K562 (cell line): ENCODE results near the gene MARS1. TPM values are rescaled to one million over a fixed set of nuclear protein-coding genes. Genes with fewer than 3 reads are reported as not detected.
A peak's percentile ranks its signal among the peaks of the same experiment; 100 is the strongest.

Experiments used
- MEF2D ChIP-seq: conservative IDR thresholded peaks from 2 replicates; pipeline ENCODE4 v1.6.1; 2016; ENCODE audit warnings: low read depth, missing genetic modification characterization, missing compliant biosample characterization
- SMARCE1 ChIP-seq: fragments of 450-650 bp; IDR thresholded peaks from 2 replicates; pipeline ENCODE4 v1.7.1; 2016; ENCODE audit warnings: mild to moderate bottlenecking
- STAT6 ChIP-seq: sonication (generic); formaldehyde crosslinking; IDR thresholded peaks from 2 replicates; pipeline ENCODE4 v1.8.1; 2023; ENCODE audit warnings: mild to moderate bottlenecking, missing genetic modification reagents
- TCF7 ChIP-seq: sonication (generic); IDR thresholded peaks from 2 replicates; pipeline ENCODE4 v1.6.1; 2016; ENCODE audit warnings: antibody characterized with exemption, borderline replicate concordance
- TRIM24 ChIP-seq, 2 experiments: fragments of 450-650 bp; IDR thresholded peaks; 2 replicates each; pipeline ENCODE4 v1.6.1; 2016
- UBTF ChIP-seq, 2 experiments: IDR thresholded peaks; 2 replicates each; pipeline ENCODE4 v1.6.1; 2012; ENCODE audit warnings: improper control_type of control experiment in 2 of 2, low read depth in 2 of 2, low read length in 2 of 2, borderline replicate concordance in 1 of 2
- ZBTB17 ChIP-seq: fragments of 450-650 bp; formaldehyde crosslinking; IDR thresholded peaks from 2 replicates; pipeline ENCODE4 v1.4.0; 2020; ENCODE audit warnings: mild to moderate bottlenecking
- ZNF143 ChIP-seq: sonication (generic); formaldehyde crosslinking; IDR thresholded peaks from 2 replicates; pipeline ENCODE4 v1.9.0; 2022; ENCODE audit warnings: mild to moderate bottlenecking, missing genetic modification reagents
- ZNF274 ChIP-seq: IDR thresholded peaks from 2 replicates; pipeline ENCODE4 v1.6.1; 2011; ENCODE audit warnings: low read depth, mild to moderate bottlenecking, low read length, moderate library complexity, borderline replicate concordance
- ZNF3 ChIP-seq: fragments of 250-450 bp; sonication (Bioruptor Pico); IDR thresholded peaks from 2 replicates; pipeline ENCODE4 v1.5.0; 2021; ENCODE audit warnings: mild to moderate bottlenecking, moderate library complexity
- polyA plus RNA-seq, 8 experiments: library from polyadenylated mRNA; depleted of rRNA in 4 of 8; stranded (reverse) in 5 of 8; unstranded in 3 of 8; fragments of >200 nt; fragmentation: Nextera tagmentation in 2 of 8; fragmentation: Illumina TruSeq in 1 of 8; extraction: Ambion mirVana in 2 of 8; extraction: Trizol in 1 of 8; gene quantifications; 2 replicates each; pipeline versions ENCODE4 v1.2.1 to v1.2.3, GENCODE V29; 2011 to 2014; ENCODE audit warnings: inconsistent platforms in 1 of 8, missing spikeins in 1 of 8
- total RNA-seq, 7 experiments: library from RNA; depleted of rRNA in 6 of 7; stranded (reverse); fragments of >200 nt in 6 of 7; fragmentation: Illumina TruSeq in 2 of 7; extraction: Trizol in 2 of 7; gene quantifications; 2 replicates each; pipeline versions ENCODE4 v1.2.1 to v1.2.3, GENCODE V29; 2011 to 2021; ENCODE audit warnings: low replicate concordance in 1 of 7
- TF ChIP-seq, protein P1 (sequence below): fragments of 200-800 bp; sonication (Bioruptor generic); IDR thresholded peaks from 2 replicates; pipeline ENCODE4 v1.6.1; 2016; ENCODE audit warnings: missing genetic modification characterization, missing compliant biosample characterization
- TF ChIP-seq, protein P2 (sequence below): fragments of 250-450 bp; sonication (Bioruptor Pico); IDR thresholded peaks from 2 replicates; pipeline ENCODE4 v1.8.0; 2022; ENCODE audit warnings: inconsistent platforms, mild to moderate bottlenecking, moderate library complexity, borderline replicate concordance
- TF ChIP-seq, protein P3 (sequence below): sonication (generic); formaldehyde crosslinking; IDR thresholded peaks from 2 replicates; pipeline ENCODE4 v1.8.1; 2023; ENCODE audit warnings: mild to moderate bottlenecking, missing genetic modification reagents

The MARS1 gene
- total and polyA plus RNA-seq, 9 of the 15 experiments (the other 6 are each of a cell fraction or from before 2014, with no cell fraction given) = 117 to 382 (median 220) TPM

DNA sequence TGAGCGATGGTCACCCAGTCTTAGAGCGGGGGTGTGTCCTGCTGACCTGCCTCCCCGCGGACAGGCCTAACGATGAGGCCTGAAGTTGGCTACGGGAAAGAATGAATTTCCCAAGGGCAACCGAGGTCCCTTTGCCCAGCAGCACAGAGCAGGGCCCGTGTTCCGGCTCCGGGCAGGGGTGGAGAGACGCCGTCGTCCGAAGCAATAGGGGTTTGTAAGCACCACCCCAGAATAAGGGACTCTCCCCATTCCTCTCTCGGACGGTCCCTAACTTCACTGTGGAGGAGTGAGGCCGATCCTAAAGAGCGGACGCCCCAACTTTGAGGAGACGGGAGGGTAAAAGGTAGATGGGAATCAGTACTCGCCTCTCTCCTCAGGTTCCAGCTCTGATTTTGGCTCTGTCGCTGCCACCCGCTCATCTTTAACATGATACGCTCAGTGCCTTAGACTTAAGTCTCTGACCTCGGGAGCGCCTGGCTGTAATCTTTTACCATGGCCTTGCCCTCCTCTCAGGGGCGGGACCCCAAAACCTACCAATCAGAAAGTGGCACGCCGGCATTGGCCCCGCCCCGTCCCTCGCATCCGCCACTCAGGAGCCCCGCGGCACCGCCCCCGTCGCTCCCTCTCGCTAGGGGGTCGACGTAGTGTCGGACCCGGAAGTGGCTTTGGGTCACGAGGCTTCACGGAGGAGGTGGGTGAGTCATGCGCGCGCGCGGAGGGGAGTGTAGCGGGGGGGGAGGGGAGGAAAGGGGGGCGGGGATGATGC, 32.4 kb downstream of the MARS1 start, which contains the start of gene DDIT3 (continued):
- TF ChIP-seq STAT6 (CRISPR knock-in tag) (peak; percentile 78; the same call in 1 of the 2 replicates), TRIM24 (IDR thresholded peaks at IDR 0.05) (no peak), ZNF274 (no peak), ZBTB17 (CRISPR knock-in tag) (peak; percentile 79), ZNF143 (CRISPR knock-in tag) (no peak), UBTF (IDR thresholded peaks at IDR 0.05; ENCODE audit: borderline replicate concordance in 1 of 2, low read depth in 2 of 2, low read length in 2 of 2) (0 out of 4 replicates have a peak, but pooled peaks of 1 of the 2 experiments have one; percentile 42), SMARCE1 (no peak), ZNF3 (no peak), TCF7 (no peak), MEF2D (tag) (no peak)
- TF ChIP-seq, protein P1, sequence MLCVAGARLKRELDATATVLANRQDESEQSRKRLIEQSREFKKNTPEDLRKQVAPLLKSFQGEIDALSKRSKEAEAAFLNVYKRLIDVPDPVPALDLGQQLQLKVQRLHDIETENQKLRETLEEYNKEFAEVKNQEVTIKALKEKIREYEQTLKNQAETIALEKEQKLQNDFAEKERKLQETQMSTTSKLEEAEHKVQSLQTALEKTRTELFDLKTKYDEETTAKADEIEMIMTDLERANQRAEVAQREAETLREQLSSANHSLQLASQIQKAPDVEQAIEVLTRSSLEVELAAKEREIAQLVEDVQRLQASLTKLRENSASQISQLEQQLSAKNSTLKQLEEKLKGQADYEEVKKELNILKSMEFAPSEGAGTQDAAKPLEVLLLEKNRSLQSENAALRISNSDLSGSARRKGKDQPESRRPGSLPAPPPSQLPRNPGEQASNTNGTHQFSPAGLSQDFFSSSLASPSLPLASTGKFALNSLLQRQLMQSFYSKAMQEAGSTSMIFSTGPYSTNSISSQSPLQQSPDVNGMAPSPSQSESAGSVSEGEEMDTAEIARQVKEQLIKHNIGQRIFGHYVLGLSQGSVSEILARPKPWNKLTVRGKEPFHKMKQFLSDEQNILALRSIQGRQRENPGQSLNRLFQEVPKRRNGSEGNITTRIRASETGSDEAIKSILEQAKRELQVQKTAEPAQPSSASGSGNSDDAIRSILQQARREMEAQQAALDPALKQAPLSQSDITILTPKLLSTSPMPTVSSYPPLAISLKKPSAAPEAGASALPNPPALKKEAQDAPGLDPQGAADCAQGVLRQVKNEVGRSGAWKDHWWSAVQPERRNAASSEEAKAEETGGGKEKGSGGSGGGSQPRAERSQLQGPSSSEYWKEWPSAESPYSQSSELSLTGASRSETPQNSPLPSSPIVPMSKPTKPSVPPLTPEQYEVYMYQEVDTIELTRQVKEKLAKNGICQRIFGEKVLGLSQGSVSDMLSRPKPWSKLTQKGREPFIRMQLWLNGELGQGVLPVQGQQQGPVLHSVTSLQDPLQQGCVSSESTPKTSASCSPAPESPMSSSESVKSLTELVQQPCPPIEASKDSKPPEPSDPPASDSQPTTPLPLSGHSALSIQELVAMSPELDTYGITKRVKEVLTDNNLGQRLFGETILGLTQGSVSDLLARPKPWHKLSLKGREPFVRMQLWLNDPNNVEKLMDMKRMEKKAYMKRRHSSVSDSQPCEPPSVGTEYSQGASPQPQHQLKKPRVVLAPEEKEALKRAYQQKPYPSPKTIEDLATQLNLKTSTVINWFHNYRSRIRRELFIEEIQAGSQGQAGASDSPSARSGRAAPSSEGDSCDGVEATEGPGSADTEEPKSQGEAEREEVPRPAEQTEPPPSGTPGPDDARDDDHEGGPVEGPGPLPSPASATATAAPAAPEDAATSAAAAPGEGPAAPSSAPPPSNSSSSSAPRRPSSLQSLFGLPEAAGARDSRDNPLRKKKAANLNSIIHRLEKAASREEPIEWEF = no peak
- TF ChIP-seq, protein P2, sequence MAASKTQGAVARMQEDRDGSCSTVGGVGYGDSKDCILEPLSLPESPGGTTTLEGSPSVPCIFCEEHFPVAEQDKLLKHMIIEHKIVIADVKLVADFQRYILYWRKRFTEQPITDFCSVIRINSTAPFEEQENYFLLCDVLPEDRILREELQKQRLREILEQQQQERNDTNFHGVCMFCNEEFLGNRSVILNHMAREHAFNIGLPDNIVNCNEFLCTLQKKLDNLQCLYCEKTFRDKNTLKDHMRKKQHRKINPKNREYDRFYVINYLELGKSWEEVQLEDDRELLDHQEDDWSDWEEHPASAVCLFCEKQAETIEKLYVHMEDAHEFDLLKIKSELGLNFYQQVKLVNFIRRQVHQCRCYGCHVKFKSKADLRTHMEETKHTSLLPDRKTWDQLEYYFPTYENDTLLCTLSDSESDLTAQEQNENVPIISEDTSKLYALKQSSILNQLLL (CRISPR knock-in tag) = no peak
- TF ChIP-seq, protein P3, sequence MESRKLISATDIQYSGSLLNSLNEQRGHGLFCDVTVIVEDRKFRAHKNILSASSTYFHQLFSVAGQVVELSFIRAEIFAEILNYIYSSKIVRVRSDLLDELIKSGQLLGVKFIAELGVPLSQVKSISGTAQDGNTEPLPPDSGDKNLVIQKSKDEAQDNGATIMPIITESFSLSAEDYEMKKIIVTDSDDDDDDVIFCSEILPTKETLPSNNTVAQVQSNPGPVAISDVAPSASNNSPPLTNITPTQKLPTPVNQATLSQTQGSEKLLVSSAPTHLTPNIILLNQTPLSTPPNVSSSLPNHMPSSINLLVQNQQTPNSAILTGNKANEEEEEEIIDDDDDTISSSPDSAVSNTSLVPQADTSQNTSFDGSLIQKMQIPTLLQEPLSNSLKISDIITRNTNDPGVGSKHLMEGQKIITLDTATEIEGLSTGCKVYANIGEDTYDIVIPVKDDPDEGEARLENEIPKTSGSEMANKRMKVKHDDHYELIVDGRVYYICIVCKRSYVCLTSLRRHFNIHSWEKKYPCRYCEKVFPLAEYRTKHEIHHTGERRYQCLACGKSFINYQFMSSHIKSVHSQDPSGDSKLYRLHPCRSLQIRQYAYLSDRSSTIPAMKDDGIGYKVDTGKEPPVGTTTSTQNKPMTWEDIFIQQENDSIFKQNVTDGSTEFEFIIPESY = no peak
